Fibroblast of mammary gland (primary cell): ENCODE data around the gene GLIS1.

Source experiments
- DNase-seq: peaks from one replicate; pipeline ENCODE4 v3.0.0-alpha.2; 2010; ENCODE audit warnings: low read depth
- H3K4me3 ChIP-seq: 2 replicates; pipeline ENCODE4 v1.5.1; 2011; ENCODE audit warnings: low read depth, mild to moderate bottlenecking, low read length, moderate library complexity; ENCODE audit not compliant: control insufficient read depth
- CTCF ChIP-seq: conservative IDR thresholded peaks from 2 replicates; pipeline ENCODE4 v1.5.1; 2011; ENCODE audit warnings: low read depth, low read length, inconsistent platforms; ENCODE audit not compliant: control insufficient read depth, insufficient read depth

GLIS1 gene

GRCh38 chr1:53539711-53540603 is 199.0 kb downstream of the GLIS1 start:
- no peak for TF ChIP-seq CTCF
- H3K4me3 ChIP-seq: no peak overlapping the region
- DNase-seq: no peak

GRCh38 chr1:53539226-53539625 is 199.7 kb downstream of the GLIS1 start:
- H3K4me3 ChIP-seq: no peak overlapping the region
- TF ChIP-seq CTCF: no peak
- no peak for DNase-seq

- no peak for DNase-seq
- no peak for TF ChIP-seq CTCF
- no peak overlapping the region for H3K4me3 ChIP-seq
Measured at GRCh38 chr1:53536606-53537005, 202.4 kb downstream of the GLIS1 start.

- no peak for TF ChIP-seq CTCF
- peak; percentile 29 for DNase-seq
Measured at GRCh38 chr1:53535846-53536245, 203.1 kb downstream of the GLIS1 start.

GRCh38 chr1:53535226-53535625 is 203.7 kb downstream of the GLIS1 start:
- no peak for TF ChIP-seq CTCF
- H3K4me3 ChIP-seq: no peak overlapping the region
- DNase-seq: no peak

More at GRCh38 chr1:53535846-53536245, 203.1 kb downstream of the GLIS1 start:
- H3K4me3 ChIP-seq: no peak overlapping the region

- no peak for TF ChIP-seq CTCF
- no peak overlapping the region for H3K4me3 ChIP-seq
- no peak for DNase-seq
Measured at GRCh38 chr1:53532912-53533311, 206.1 kb downstream of the GLIS1 start.
